Natural killer cell (primary cell): Measurements from ENCODE around the gene TBC1D21. TPM values are rescaled to one million over a fixed set of nuclear protein-coding genes. Genes with fewer than 3 reads are reported as not detected.

Experiments
- ATAC-seq, 3 donors: fragments of 150-1000 bp in 2 of 3; fragments of 200-7000 bp in 1 of 3; cut with Tn5 transposase; 1 replicate in 1 of 3; 2 replicates in 2 of 3; pipeline ENCODE4 v1.10.0; 2021; ENCODE audit warnings: mild to moderate bottlenecking in 2 of 3, moderate library complexity in 2 of 3
- DNase-seq, 2 donors: peaks; one replicate each; pipeline versions ENCODE4 v3.0.0 to v3.0.0-alpha.2; 2013 to 2021; ENCODE audit warnings: mixed read lengths in 1 of 2
- H3K27ac ChIP-seq: one replicate; pipeline ENCODE4 v1.5.1; 2013; ENCODE audit warnings: mild to moderate bottlenecking, low read length
- H3K27me3 ChIP-seq: one replicate; pipeline ENCODE4 v1.6.1; 2013; ENCODE audit warnings: low read length; ENCODE audit not compliant: control insufficient read depth, insufficient read depth
- H3K36me3 ChIP-seq: one replicate; pipeline ENCODE4 v1.6.1; 2013; ENCODE audit warnings: low read length; ENCODE audit not compliant: control insufficient read depth, insufficient read depth
- H3K4me1 ChIP-seq: one replicate; pipeline ENCODE4 v1.6.1; 2013; ENCODE audit warnings: low read length; ENCODE audit not compliant: control insufficient read depth, insufficient read depth
- H3K4me3 ChIP-seq: one replicate; pipeline ENCODE4 v1.5.1; 2013; ENCODE audit warnings: low read length
- H3K9me3 ChIP-seq: one replicate; pipeline ENCODE4 v1.6.1; 2013; ENCODE audit warnings: low read length; ENCODE audit not compliant: control insufficient read depth, insufficient read depth
- H3K27ac Mint-ChIP-seq, 2 donors: one replicate each; pipeline ENCODE4 v1.8.0; 2022; ENCODE audit warnings: mild to moderate bottlenecking in 2 of 2, mixed read lengths in 2 of 2, moderate library complexity in 1 of 2
- H3K27me3 Mint-ChIP-seq, 2 donors: one replicate each; pipeline ENCODE4 v1.8.0; 2022; ENCODE audit warnings: low read depth in 2 of 2, mixed read lengths in 2 of 2
- H3K36me3 Mint-ChIP-seq: one replicate; pipeline ENCODE4 v1.8.0; 2022; ENCODE audit warnings: mixed read lengths
- H3K4me1 Mint-ChIP-seq, 2 donors: one replicate each; pipeline ENCODE4 v1.8.0; 2022; ENCODE audit warnings: mixed read lengths in 2 of 2
- H3K4me3 Mint-ChIP-seq: one replicate; pipeline ENCODE4 v1.8.0; 2022; ENCODE audit warnings: mild to moderate bottlenecking, moderate library complexity, mixed read lengths
- H3K9me3 Mint-ChIP-seq, 2 donors: one replicate each; pipeline ENCODE4 v1.8.0; 2022; ENCODE audit warnings: mixed read lengths in 2 of 2
- WGBS: methylation state at CpG from one replicate; pipeline ENCODE4 v1.1.7; 2013; ENCODE audit warnings: missing lambda C conversion rate; ENCODE audit not compliant: insufficient coverage; 5-methylcytosine and 5-hydroxymethylcytosine counted together
- intact Hi-C: fragments of 100-400 bp; cut with micrococcal nuclease; formaldehyde crosslinking; loops from one replicate; pipeline ENCODE4 v1.14.2; 2022
- total RNA-seq, 4 donors: library from RNA; stranded (reverse); fragments of 120-200 nt in 1 of 4; gene quantifications; one replicate each; pipeline versions ENCODE4 v1.2.3 to v1.2.4, GENCODE V29; 2013 to 2022
- TF ChIP-seq, protein P1 (sequence below): fragments of 200-600 bp; IDR thresholded peaks from one replicate; pipeline ENCODE4 v1.8.0; 2022; ENCODE audit warnings: antibody characterized with exemption

Gene TBC1D21
- total RNA-seq, 3 donors from 2014 or later (not counting 1 experiment from before 2014, with no cell fraction given), result not detected

DNA sequence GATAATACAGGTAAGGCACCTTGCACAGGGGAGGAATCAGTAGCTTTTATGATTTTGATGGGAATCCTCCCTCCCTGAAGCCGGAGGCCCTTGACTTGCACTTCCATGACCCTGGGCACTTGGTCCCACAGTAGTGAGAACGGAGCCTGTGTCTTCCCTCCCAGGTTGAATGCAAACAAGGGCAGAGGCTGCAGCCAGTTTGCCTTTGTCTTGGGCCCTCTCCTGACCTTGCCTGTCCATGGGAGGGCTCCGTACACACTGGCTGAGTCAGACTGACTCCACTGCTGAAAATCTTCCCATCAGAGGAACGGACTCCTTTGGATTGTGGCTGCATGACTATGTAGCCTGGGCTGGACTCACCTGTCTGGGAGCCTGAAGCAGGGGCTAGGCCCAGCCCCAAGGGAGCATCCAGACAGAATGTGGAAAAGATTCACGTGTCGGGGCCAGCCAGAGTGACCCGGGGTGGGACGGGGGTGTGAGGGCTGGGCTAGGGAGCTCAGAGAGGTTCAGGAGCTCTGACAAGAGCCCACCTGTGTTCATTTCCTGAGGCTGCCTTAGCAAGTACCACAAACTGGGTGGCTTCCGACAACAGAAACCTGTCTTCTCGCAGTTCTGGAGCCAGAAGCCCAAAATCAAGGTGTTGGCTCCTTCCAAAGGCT lies 9.5 kb downstream of the TBC1D21 start:
- no peak overlapping the region for H3K4me3 Mint-ChIP-seq
- no peak for ATAC-seq
- DNase-seq, result no peak
- no peak overlapping the region for H3K4me3 ChIP-seq
- no peaks in the 10 kb centered on the region for H3K4me1 ChIP-seq
- H3K27ac Mint-ChIP-seq, result no peak overlapping the region
- no peak overlapping the region for H3K27ac ChIP-seq
- 89% methylated on average over 10 of the region's 10 CpGs for WGBS
- H3K4me1 Mint-ChIP-seq, result no peaks in the 10 kb centered on the region
- H3K27me3 ChIP-seq, result no peaks in the 10 kb centered on the region
- no peaks in the 10 kb centered on the region for H3K9me3 Mint-ChIP-seq
- intact Hi-C loops, result no loop called here
- H3K36me3 ChIP-seq, result no peaks in the 10 kb centered on the region
- H3K36me3 Mint-ChIP-seq, result no peaks in the 10 kb centered on the region
- H3K9me3 ChIP-seq, result no peaks in the 10 kb centered on the region
- TF ChIP-seq, protein P1, sequence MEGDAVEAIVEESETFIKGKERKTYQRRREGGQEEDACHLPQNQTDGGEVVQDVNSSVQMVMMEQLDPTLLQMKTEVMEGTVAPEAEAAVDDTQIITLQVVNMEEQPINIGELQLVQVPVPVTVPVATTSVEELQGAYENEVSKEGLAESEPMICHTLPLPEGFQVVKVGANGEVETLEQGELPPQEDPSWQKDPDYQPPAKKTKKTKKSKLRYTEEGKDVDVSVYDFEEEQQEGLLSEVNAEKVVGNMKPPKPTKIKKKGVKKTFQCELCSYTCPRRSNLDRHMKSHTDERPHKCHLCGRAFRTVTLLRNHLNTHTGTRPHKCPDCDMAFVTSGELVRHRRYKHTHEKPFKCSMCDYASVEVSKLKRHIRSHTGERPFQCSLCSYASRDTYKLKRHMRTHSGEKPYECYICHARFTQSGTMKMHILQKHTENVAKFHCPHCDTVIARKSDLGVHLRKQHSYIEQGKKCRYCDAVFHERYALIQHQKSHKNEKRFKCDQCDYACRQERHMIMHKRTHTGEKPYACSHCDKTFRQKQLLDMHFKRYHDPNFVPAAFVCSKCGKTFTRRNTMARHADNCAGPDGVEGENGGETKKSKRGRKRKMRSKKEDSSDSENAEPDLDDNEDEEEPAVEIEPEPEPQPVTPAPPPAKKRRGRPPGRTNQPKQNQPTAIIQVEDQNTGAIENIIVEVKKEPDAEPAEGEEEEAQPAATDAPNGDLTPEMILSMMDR, result no peak
- peaks cover 9 to 18% of the 10 kb centered on the region in 2 donors for H3K27me3 Mint-ChIP-seq

- Histone ChIP-seq H3K36me3 (no peaks in the 10 kb centered on the region), H3K4me3 (no peak overlapping the region), H3K4me1 (no peaks in the 10 kb centered on the region), H3K27ac (no peak overlapping the region), H3K9me3 (no peaks in the 10 kb centered on the region), H3K27me3 (no peaks in the 10 kb centered on the region)
- no peaks in the 10 kb centered on the region for H3K9me3 Mint-ChIP-seq
- H3K36me3 Mint-ChIP-seq, result no peaks in the 10 kb centered on the region
- DNase-seq, result no peak
- no peak for ATAC-seq
- intact Hi-C loops, result no loop called here
- peaks cover 11 to 18% of the 10 kb centered on the region in 2 donors for H3K27me3 Mint-ChIP-seq
- H3K4me1 Mint-ChIP-seq, result no peaks in the 10 kb centered on the region
- TF ChIP-seq, protein P1, result no peak
- no peak overlapping the region for H3K4me3 Mint-ChIP-seq
- WGBS, result 80% methylated on average over 3 of the region's 3 CpGs
- no peak overlapping the region for H3K27ac Mint-ChIP-seq
Observed at GRCh38 chr15:73884159-73884558, 10.8 kb downstream of the TBC1D21 start.

- no peaks in the 10 kb centered on the region for H3K9me3 ChIP-seq
- TF ChIP-seq, protein P1, result no peak
- 83% methylated on average over 9 of the region's 9 CpGs for WGBS
- Mint-ChIP-seq H3K27me3 (peaks cover 15 to 19% of the 10 kb centered on the region in 2 donors), H3K36me3 (no peaks in the 10 kb centered on the region), H3K4me3 (no peak overlapping the region), H3K4me1 (no peaks in the 10 kb centered on the region), H3K27ac (no peak overlapping the region), H3K9me3 (no peaks in the 10 kb centered on the region)
- DNase-seq (no peak), ATAC-seq (peak in 1 of 3 donors; percentile 22)
- H3K4me1 ChIP-seq, result no peaks in the 10 kb centered on the region
- no peak overlapping the region for H3K27ac ChIP-seq
- no peaks in the 10 kb centered on the region for H3K36me3 ChIP-seq
- intact Hi-C loops, result no loop called here
- H3K4me3 ChIP-seq, result no peak overlapping the region
- H3K27me3 ChIP-seq, result no peaks in the 10 kb centered on the region
Observed at GRCh38 chr15:73885954-73886700, 12.8 kb downstream of the TBC1D21 start.
